ENCODE measurements around the gene DNAH1. TPM values are rescaled to one million over a fixed set of nuclear protein-coding genes. Genes with fewer than 3 reads are reported as not detected.
"Not testable (repeated sequence)": the region's sequence is repeated elsewhere in the genome, so short reads cannot be mapped to it uniquely, and the experiment has no call there.

Gene DNAH1
- total RNA-seq, 4 donors from 2014 or later = 12.0 to 26.1 (median 15.5) TPM

DNA sequence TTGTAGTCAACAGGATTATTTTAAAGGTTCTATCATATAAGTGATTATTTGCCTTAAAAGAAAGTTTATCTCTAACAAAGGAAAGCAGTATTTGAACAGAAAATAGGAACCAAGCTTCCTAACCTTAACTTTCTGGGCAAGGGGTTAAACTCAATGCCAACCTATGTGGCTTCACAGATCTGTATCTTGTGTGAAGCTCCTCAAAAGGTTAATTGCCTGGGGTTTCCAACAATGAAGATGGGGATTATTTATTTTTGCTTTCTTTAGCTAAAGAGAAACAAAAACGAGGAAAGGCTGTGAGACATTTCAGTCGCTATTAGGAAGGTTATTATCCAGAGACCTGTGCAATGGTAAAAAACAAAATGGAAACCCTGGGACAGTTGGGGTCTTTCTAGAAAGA, 36.5 kb upstream of the DNAH1 start:
- WGBS, 2 donors = 13 to 17% methylated on average over 2 of the region's 2 CpGs
- no peak for DNase-seq (ENCODE audit: low spot score in 2 of 2)
- Histone ChIP-seq H3K27me3 (no peaks in the 10 kb centered on the region), H3K4me1 (peaks cover 0 to 44% (median 28%) of the 10 kb centered on the region in 4 donors), H3K27ac (peak overlapping the region; percentile 83 to 97 (median 93)), H3K36me3 (peaks cover 0 to 19% (median 0%) of the 10 kb centered on the region in 3 donors), H3K9me3 (no peaks in the 10 kb centered on the region), H3K4me3 (peak overlapping the region in 2 of 4 donors; percentile 11 to 94)
- no peak for TF ChIP-seq POLR2A (IDR thresholded peaks at IDR 0.05)
- no peak for TF ChIP-seq EP300 (IDR thresholded peaks at IDR 0.05)

DNA sequence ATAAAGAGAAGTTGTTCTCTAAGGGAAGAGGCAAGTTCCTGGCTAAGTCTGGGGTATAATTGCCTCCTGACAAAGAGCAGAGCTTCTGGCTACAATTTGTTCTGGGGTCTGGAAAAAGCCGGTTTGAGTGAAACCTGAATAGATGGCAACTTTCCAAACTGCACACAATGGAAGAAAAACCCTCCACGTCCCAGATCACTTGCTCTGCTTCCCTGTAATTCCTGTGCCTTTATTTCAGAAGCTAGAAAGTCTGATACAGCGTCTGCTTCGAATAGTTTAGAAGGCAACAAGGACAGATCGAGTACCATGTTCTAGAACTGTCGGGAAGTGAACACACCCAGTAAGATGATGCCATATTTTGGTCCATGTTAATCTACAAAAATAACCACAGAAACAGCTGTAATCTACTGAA, 36.1 kb upstream of the DNAH1 start:
- TF ChIP-seq, protein P1, sequence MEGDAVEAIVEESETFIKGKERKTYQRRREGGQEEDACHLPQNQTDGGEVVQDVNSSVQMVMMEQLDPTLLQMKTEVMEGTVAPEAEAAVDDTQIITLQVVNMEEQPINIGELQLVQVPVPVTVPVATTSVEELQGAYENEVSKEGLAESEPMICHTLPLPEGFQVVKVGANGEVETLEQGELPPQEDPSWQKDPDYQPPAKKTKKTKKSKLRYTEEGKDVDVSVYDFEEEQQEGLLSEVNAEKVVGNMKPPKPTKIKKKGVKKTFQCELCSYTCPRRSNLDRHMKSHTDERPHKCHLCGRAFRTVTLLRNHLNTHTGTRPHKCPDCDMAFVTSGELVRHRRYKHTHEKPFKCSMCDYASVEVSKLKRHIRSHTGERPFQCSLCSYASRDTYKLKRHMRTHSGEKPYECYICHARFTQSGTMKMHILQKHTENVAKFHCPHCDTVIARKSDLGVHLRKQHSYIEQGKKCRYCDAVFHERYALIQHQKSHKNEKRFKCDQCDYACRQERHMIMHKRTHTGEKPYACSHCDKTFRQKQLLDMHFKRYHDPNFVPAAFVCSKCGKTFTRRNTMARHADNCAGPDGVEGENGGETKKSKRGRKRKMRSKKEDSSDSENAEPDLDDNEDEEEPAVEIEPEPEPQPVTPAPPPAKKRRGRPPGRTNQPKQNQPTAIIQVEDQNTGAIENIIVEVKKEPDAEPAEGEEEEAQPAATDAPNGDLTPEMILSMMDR (IDR thresholded peaks at IDR 0.05) = no peak
- TF ChIP-seq EP300 (IDR thresholded peaks at IDR 0.05) = peak in 1 of 2 donors; percentile 52
- peak overlapping the region; percentile 83 to 97 (median 93) for H3K27ac ChIP-seq
- no peak for DNase-seq (ENCODE audit: low spot score in 2 of 2)
- WGBS, 2 donors = 6 to 24% methylated on average over 6 of the region's 6 CpGs
- H3K4me3 ChIP-seq = peak overlapping the region in 1 of 4 donors; percentile 11
- H3K27me3 ChIP-seq = no peaks in the 10 kb centered on the region
- H3K4me1 ChIP-seq = peaks cover 0 to 40% (median 26%) of the 10 kb centered on the region in 4 donors
- no peaks in the 10 kb centered on the region for H3K9me3 ChIP-seq
- H3K36me3 ChIP-seq = peaks cover 0 to 19% (median 0%) of the 10 kb centered on the region in 3 donors

DNA sequence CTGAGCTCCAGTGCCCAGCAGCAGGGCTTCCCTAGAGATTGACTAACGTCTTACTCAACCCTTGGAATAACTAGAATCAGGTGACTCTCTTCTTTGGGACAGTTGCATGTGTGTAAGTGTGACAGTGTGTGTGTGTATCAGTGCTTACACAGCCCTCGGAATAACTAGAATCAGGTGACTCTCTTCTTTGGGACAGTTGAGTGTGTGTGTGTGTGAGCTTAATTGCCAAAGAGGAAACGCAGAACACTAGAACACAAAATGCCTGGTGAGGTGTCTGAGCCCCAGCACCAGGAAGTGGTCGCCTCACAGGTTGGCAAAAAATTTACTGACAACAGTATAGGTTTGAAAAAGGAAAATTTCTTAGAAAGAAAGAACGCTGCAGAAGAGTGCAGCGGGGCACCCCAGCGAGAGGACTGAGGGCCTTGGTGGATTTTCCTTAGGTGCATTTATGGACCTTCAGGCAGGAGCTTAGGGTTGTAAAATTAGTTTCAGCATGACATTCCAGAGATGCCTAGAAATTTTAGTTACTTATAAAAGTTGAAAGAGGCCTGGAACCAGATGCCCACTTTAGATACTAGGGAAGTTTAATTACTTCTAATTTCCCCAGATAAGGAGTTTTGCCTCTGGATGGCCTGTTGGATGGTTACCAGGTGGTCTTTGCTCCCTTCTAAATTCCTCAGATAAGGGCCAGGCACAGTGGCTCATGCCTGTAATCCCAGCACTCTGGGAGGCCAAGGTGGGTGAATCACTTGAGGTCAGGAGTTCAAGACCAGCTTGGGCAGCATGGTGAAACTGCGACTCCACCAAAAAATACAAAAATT, 33.9 kb upstream of the DNAH1 start:
- peaks cover 0 to 19% (median 0%) of the 10 kb centered on the region in 3 donors for H3K36me3 ChIP-seq
- H3K9me3 ChIP-seq = no peaks in the 10 kb centered on the region
- no peak for DNase-seq (ENCODE audit: low spot score in 2 of 2)
- peaks cover 0 to 29% (median 19%) of the 10 kb centered on the region in 4 donors for H3K4me1 ChIP-seq
- no peak overlapping the region for H3K4me3 ChIP-seq
- H3K27ac ChIP-seq = peak overlapping the region in 1 of 4 donors; percentile 29
- no peaks in the 10 kb centered on the region for H3K27me3 ChIP-seq
- 60 to 63% methylated on average over 8 of the region's 8 CpGs for WGBS, 2 donors
- TF ChIP-seq POLR2A (IDR thresholded peaks at IDR 0.05) = no peak
- no peak for TF ChIP-seq EP300 (IDR thresholded peaks at IDR 0.05)
- TF ChIP-seq, protein P1 (IDR thresholded peaks at IDR 0.05) = no peak

DNA sequence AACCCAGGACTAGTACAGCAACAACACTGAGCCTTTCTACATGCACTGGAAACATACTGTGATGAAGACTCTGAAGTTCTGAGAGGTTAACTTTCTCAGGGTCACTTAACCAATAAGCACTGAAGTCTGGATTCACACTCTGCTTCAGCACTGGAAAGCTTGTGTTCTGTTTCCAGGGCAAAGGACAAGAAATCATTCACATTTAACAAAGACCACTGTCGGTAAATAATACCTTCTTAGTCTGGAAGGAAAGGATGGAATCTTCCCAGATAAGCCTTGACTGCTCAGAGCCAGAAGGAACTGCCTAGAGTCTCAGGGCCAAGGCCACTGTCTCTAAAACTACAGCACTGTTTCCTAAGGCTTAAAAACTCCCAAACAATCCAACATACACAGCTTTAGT, 32.8 kb upstream of the DNAH1 start:
- Histone ChIP-seq H3K27me3 (no peaks in the 10 kb centered on the region), H3K36me3 (peaks cover 0 to 19% (median 0%) of the 10 kb centered on the region in 3 donors), H3K4me3 (no peak overlapping the region), H3K9me3 (no peaks in the 10 kb centered on the region), H3K27ac (no peak overlapping the region), H3K4me1 (peaks cover 0 to 31% (median 19%) of the 10 kb centered on the region in 4 donors)
- no peak for DNase-seq (ENCODE audit: low spot score in 2 of 2)
- WGBS, 2 donors = 23 to 35% methylated on average over 1 of the region's 1 CpG
- no peak for TF ChIP-seq POLR2A (IDR thresholded peaks at IDR 0.05)
- TF ChIP-seq EP300 (IDR thresholded peaks at IDR 0.05) = no peak
- TF ChIP-seq, protein P1 (IDR thresholded peaks at IDR 0.05) = no peak

DNA sequence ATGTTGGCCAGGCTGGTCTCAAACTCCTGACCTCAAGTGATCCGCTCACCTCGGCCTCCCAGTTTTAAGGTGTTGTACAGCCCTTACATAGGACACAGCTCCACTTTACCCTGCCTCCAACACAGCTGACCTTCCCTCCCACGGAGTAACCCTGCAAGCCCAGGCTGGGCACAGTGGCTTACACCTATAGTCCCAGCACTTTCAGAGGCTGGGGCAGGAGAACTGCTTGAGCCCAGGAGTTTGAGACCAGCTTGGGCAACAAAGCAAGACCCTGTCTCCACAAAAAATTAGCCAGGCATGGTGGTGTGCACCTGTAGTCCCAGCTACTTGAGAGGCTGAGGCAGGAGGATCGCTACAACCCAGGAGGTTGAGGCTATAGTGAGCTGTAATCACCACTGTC, 32.1 kb upstream of the DNAH1 start:
- 90 to 93% methylated on average over 4 of the region's 4 CpGs for WGBS, 2 donors
- not testable (repeated sequence) for H3K4me3 ChIP-seq; DNase-seq (ENCODE audit: low spot score in 2 of 2); H3K27ac ChIP-seq; H3K27me3 ChIP-seq; H3K9me3 ChIP-seq
- H3K4me1 ChIP-seq = peaks cover 0 to 36% (median 22%) of the 10 kb centered on the region in 4 donors
- H3K36me3 ChIP-seq = peaks cover 0 to 19% (median 0%) of the 10 kb centered on the region in 3 donors

DNA sequence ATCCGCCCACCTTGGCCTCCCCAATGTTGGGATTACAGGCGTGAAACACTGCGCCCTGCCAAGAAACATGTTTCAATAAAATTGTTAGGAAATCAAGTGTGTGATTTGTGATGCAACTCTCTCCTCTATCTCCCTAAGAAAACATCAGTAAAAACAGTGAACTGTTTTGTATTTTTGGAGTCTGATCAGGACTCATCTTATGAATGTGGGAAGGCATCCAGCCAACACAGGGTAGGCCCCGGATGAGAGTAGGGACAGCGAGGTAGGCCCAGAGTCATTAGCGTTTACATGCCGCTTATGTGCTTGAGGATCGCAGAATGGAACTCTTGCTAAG, 29.4 kb upstream of the DNAH1 start:
- H3K36me3 ChIP-seq = peaks cover 0 to 35% (median 0%) of the 10 kb centered on the region in 3 donors
- peaks cover 0 to 26% (median 15%) of the 10 kb centered on the region in 4 donors for H3K4me1 ChIP-seq
- H3K27ac ChIP-seq = peak overlapping the region in 3 of 4 donors; percentile 98 to 100 (median 98)
- TF ChIP-seq POLR2A (IDR thresholded peaks at IDR 0.05) = no peak
- TF ChIP-seq, protein P1 (IDR thresholded peaks at IDR 0.05) = no peak
- TF ChIP-seq EP300 (IDR thresholded peaks at IDR 0.05) = peak in 1 of 2 donors; percentile 51
- 62 to 72% methylated on average over 8 of the region's 8 CpGs for WGBS, 2 donors
- no peaks in the 10 kb centered on the region for H3K27me3 ChIP-seq
- no peaks in the 10 kb centered on the region for H3K9me3 ChIP-seq
- DNase-seq (ENCODE audit: low spot score in 2 of 2) = no peak
- peak overlapping the region; percentile 72 to 94 (median 78) for H3K4me3 ChIP-seq
